Tibial artery (tissue), 4 donors: Measurements from ENCODE around the gene MDC1.
A peak's percentile ranks its signal among the peaks of the same experiment; 100 is the strongest.
"Not testable (repeated sequence)": the region's sequence is repeated elsewhere in the genome, so short reads cannot be mapped to it uniquely, and the experiment has no call there.

ENCODE experiments used
- DNase-seq, 2 donors: peaks; one replicate each; pipeline ENCODE4 v3.0.0-alpha.2; 2019
- H3K27ac ChIP-seq, 2 donors: fragments of 200-600 bp; sonication (generic) in 1 of 2; 1 replicate in 1 of 2; 2 replicates in 1 of 2; pipeline ENCODE4 v1.5.1; 2018 to 2019; ENCODE audit warnings: mild to moderate bottlenecking in 1 of 2
- H3K27me3 ChIP-seq, 2 donors: fragments of 200-600 bp; sonication (generic) in 1 of 2; one replicate each; pipeline versions ENCODE4 v1.5.1 to v1.6.0; 2016 to 2019
- H3K36me3 ChIP-seq, 3 donors: fragments of 200-600 bp; sonication (generic) in 2 of 3; one replicate each; pipeline ENCODE4 v1.5.1; 2016 to 2019; ENCODE audit warnings: mild to moderate bottlenecking in 2 of 3
- H3K4me1 ChIP-seq, 4 donors: fragments of 200-600 bp; sonication (generic) in 2 of 4; 1 replicate in 3 of 4; 2 replicates in 1 of 4; pipeline ENCODE4 v1.5.1; 2016 to 2019
- H3K4me3 ChIP-seq, 2 donors: fragments of 200-600 bp; sonication (generic) in 1 of 2; 1 replicate in 1 of 2; 2 replicates in 1 of 2; pipeline ENCODE4 v1.5.1; 2018 to 2019; ENCODE audit warnings: mild to moderate bottlenecking in 2 of 2
- H3K9me3 ChIP-seq, 3 donors: fragments of 200-600 bp; sonication (generic) in 1 of 3; one replicate each; pipeline ENCODE4 v1.5.1; 2016 to 2019
- intact Hi-C: fragments of 100-400 bp; cut with DNase I; formaldehyde crosslinking; loops from one replicate; pipeline ENCODE4 v1.15.0; 2023; ENCODE audit warnings: low total_unique reads
- TF ChIP-seq, protein P1 (sequence below), 2 experiments: fragments of 200-600 bp in 1 of 2; fragments of 450-650 bp in 1 of 2; IDR thresholded peaks; one replicate each; pipeline ENCODE4 v1.5.1; 2017 to 2019; ENCODE audit warnings: antibody characterized with exemption in 2 of 2, mild to moderate bottlenecking in 1 of 2, moderate library complexity in 1 of 2

Gene MDC1

DNA sequence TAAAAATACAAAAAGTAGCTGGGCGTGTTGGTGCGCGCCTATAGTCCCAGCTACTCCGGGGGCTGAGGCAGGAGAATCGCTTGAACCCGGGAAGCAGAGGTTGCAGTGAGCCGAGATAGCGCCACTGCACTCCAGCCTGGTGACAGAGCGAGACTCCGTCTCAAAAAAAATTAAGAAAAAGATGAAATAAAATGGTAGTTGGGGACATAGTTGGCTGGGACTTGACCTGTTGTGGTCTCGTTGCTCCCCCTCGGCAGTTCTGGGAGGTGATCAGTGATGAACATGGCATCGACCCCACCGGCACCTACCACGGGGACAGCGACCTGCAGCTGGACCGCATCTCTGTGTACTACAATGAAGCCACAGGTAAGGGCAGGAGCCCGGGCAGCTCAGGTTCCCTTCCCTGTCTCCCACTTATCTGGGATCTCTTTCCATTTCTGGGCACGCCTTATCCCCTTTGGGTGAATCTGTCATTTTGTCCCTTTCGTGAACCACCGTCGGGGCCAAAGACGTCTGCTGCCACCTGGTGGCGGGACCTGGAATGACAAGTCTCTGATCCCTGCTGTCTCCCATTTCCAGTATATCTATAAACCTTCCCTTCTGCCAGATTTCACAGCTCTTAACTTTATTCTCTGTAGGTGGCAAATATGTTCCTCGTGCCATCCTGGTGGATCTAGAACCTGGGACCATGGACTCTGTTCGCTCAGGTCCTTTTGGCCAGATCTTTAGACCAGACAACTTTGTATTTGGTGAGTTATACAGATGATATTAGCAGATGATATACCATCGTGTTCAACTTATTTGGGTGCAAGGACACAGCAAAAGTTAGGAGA lies 5.4 kb upstream of the MDC1 start:
- intact Hi-C loops: loop anchor here (1.0 to 5.0 kb wide), 2 partner anchors 43 to 105 kb away; partner anchors contain the start of genes MRPS18B and PPP1R10
- peak overlapping the region; percentile 74 to 88 for H3K4me3 ChIP-seq
- TF ChIP-seq, protein P1, sequence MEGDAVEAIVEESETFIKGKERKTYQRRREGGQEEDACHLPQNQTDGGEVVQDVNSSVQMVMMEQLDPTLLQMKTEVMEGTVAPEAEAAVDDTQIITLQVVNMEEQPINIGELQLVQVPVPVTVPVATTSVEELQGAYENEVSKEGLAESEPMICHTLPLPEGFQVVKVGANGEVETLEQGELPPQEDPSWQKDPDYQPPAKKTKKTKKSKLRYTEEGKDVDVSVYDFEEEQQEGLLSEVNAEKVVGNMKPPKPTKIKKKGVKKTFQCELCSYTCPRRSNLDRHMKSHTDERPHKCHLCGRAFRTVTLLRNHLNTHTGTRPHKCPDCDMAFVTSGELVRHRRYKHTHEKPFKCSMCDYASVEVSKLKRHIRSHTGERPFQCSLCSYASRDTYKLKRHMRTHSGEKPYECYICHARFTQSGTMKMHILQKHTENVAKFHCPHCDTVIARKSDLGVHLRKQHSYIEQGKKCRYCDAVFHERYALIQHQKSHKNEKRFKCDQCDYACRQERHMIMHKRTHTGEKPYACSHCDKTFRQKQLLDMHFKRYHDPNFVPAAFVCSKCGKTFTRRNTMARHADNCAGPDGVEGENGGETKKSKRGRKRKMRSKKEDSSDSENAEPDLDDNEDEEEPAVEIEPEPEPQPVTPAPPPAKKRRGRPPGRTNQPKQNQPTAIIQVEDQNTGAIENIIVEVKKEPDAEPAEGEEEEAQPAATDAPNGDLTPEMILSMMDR (IDR thresholded peaks at IDR 0.05): peak; percentile 97 to 99
- H3K36me3 ChIP-seq: peaks cover 27 to 47% (median 32%) of the 10 kb centered on the region in 3 donors
- no peaks in the 10 kb centered on the region for H3K27me3 ChIP-seq
- H3K27ac ChIP-seq: peak overlapping the region; percentile 78 to 88
- no peaks in the 10 kb centered on the region for H3K9me3 ChIP-seq
- H3K4me1 ChIP-seq: peaks cover 0 to 64% (median 32%) of the 10 kb centered on the region in 4 donors
- DNase-seq: peak; percentile 72 to 89

DNA sequence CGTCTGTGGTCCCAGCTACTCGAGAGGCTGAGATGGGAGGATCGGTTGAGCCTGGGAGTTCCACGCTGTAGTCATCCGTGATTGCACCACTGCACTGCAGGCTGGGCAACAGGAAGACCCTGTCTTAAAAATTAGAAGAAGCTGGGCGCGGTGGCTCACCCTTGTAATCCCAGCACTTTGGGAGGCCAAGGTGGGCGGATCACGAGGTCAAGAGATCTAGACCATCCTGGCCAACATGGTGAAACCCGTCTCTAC lies 4.9 kb upstream of the MDC1 start:
- peaks cover 22 to 42% (median 27%) of the 10 kb centered on the region in 3 donors for H3K36me3 ChIP-seq
- peaks cover 0 to 61% (median 32%) of the 10 kb centered on the region in 4 donors for H3K4me1 ChIP-seq

DNA sequence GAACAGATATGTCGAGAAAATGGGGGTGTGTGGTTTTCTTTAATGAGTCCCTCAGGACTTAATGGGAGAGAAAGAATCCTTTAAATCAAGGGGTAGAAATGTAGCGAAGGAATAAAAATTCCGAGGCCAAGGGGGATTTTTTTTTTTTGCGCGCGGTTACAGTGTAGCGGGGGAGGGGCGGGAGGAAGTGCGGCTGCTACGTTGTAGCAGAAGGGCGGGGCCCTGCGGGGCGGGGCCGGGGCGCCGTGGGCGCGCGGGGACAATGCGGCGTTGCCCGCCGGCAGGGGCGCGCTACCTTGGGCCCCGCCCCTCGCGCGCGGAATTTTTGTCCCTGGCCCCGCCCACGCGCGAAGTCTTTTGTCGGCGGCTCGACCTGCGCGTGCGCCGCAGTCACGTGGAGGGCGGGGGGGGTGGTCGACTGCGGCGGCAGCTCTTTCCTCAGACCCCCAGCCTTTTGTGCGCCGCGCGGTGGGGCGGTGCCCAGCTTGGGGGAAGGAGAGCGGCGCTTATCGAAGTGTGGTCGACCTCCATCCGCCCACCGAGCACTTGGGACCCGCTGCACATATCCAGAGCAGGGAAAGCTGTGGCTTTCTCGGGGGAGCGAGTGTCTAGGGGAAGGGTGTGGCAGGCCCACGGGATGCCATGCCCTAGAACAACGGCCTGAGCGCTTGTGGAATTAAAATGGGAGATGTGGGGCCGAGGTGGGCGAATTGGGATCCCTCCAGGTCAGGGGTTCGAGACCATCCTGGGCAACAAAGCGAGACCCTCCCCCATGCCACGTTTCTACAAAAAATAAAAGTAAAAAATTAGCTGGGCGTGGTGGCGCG lies 4.3 kb upstream of the MDC1 start:
- TF ChIP-seq, protein P1 (IDR thresholded peaks at IDR 0.05): peak; percentile 39 to 40
- peaks cover 22 to 36% (median 26%) of the 10 kb centered on the region in 3 donors for H3K36me3 ChIP-seq
- H3K9me3 ChIP-seq: no peaks in the 10 kb centered on the region
- peak overlapping the region; percentile 78 to 88 for H3K27ac ChIP-seq
- intact Hi-C loops: loop anchor here (1.0 to 5.0 kb wide), 2 partner anchors 42 to 104 kb away; partner anchors contain the start of genes MRPS18B and PPP1R10
- DNase-seq: peak; percentile 85 to 94
- peak overlapping the region; percentile 74 to 88 for H3K4me3 ChIP-seq
- peaks cover 0 to 66% (median 35%) of the 10 kb centered on the region in 4 donors for H3K4me1 ChIP-seq
- H3K27me3 ChIP-seq: no peaks in the 10 kb centered on the region

More for the DNA sequence above, 4.9 kb upstream of the MDC1 start:
- intact Hi-C loops: loop anchor here (1.0 to 5.0 kb wide), 2 partner anchors 43 to 105 kb away; partner anchors contain the start of genes MRPS18B and PPP1R10
- not testable (repeated sequence) for H3K9me3 ChIP-seq, H3K27me3 ChIP-seq
- peak in 1 of 2 donors; percentile 80 for DNase-seq
- Histone ChIP-seq H3K4me3 (peak overlapping the region; percentile 74 to 88), H3K27ac (peak overlapping the region; percentile 78 to 88)

DNA sequence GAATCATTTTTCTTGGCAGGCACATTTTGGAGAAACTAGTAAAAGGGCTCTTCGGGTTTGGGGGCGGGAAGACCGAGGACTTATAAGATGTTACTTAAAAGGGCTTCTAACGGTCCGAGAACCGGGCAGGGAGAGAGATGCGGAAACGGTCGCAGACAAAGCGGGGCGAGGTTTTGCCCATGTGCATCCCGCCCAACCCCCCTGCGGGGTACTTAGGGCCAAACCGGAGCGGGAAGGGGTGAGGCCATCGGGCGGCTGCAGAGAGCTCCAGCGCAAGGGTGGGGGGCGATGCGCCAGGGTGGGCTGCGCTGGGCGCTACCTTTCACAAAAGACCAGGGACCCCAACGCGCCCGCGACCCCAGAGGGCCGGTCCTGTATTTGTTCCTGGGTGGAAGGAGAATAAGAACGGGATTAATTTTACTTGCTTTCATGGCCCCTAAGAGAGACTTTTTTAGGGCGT lies 3.7 kb upstream of the MDC1 start:
- Histone ChIP-seq H3K27me3 (no peaks in the 10 kb centered on the region), H3K4me3 (peak overlapping the region; percentile 74 to 88), H3K9me3 (no peaks in the 10 kb centered on the region), H3K4me1 (peaks cover 0 to 63% (median 32%) of the 10 kb centered on the region in 4 donors), H3K36me3 (peaks cover 22 to 30% (median 26%) of the 10 kb centered on the region in 3 donors), H3K27ac (peak overlapping the region; percentile 78 to 88)
- intact Hi-C loops: loop anchor here (5.0 kb wide), 1 partner anchor 103 kb away; the partner anchor contains the start of genes MRPS18B and PPP1R10
- TF ChIP-seq, protein P1 (IDR thresholded peaks at IDR 0.05): no peak
- peak; percentile 77 to 89 for DNase-seq

DNA sequence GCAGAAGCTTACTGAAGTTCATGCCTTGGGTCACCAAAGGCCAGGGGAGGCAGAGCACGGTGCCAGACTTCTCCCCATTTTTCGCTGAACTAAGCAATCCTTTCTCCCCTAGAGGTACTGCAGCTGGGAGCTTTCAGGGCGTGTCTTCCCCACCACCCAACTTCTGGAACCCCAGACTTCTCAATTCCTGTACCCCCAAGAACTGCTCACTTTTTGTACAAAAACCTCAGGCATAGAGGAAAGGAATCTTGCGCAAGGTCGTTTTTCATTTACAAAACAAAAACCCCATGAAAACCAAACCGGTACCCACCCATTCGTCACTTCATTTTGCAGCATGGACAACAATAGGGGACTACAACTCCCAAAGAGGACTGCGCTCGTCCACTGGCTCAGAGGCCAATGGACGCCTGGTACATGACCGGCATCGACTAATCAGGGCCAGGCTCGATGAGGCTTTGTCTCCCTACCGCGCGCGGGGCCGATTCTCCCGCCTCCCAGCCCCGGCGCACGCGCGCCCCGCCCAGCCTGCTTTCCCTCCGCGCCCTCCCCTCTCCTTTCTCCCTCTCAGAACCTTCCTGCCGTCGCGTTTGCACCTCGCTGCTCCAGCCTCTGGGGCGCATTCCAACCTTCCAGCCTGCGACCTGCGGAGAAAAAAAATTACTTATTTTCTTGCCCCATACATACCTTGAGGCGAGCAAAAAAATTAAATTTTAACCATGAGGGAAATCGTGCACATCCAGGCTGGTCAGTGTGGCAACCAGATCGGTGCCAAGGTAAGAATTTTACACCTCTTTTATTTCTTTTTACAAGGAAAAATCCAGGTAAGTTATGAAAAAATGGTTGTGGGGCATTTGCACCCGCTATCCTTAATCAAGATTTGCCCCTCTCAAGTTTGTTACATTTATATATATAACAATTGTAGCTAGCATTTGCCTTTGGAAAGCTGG lies 3.0 kb upstream of the MDC1 start, which contains the start of gene TUBB:
TSS of gene TUBB (plus strand) at position 562 of the 947 bp plus-strand sequence. CDS start at position 717, 155 bp downstream.
- H3K9me3 ChIP-seq: no peaks in the 10 kb centered on the region
- DNase-seq: peak; percentile 97 to 99
- H3K27me3 ChIP-seq: no peaks in the 10 kb centered on the region
- intact Hi-C loops: loop anchor here (5.0 kb wide), 1 partner anchor 103 kb away; the partner anchor contains the start of genes MRPS18B and PPP1R10
- H3K4me1 ChIP-seq: peaks cover 0 to 56% (median 31%) of the 10 kb centered on the region in 4 donors
- TF ChIP-seq, protein P1 (IDR thresholded peaks at IDR 0.05): peak in 1 of 2 experiments; percentile 31
- peak within 1 kb of the TSS; percentile 74 to 88 for H3K4me3 ChIP-seq
- peak within 1 kb of the TSS; percentile 78 to 88 for H3K27ac ChIP-seq
- peaks cover 22 to 27% (median 23%) of the 10 kb centered on the region in 3 donors for H3K36me3 ChIP-seq
